ENCODE results near the gene SPEF1.

The SPEF1 gene

GRCh38 chr20:3732327-3733118 is 48.7 kb downstream of the SPEF1 start, which contains the start of gene HSPA12B:
HSPA12B (plus strand) TSS chr20:3732685; CDS start chr20:3738675, 5,990 bp downstream.
- DNase-seq (ENCODE audit: low read depth in 2 of 2, low spot score in 1 of 2): no peak

- no peak for DNase-seq (ENCODE audit: low read depth in 2 of 2, low spot score in 1 of 2)
Measured at GRCh38 chr20:3731944-3732326, 49.3 kb downstream of the SPEF1 start.

- DNase-seq (ENCODE audit: low read depth in 2 of 2, low spot score in 1 of 2): no peak
Measured at GRCh38 chr20:3730803-3731672, 50.2 kb downstream of the SPEF1 start.

- no peak for DNase-seq (ENCODE audit: low read depth in 2 of 2, low spot score in 1 of 2)
Measured at GRCh38 chr20:3729811-3730540, 51.3 kb downstream of the SPEF1 start.

- DNase-seq (ENCODE audit: low read depth in 2 of 2, low spot score in 1 of 2): no peak
Measured at GRCh38 chr20:3729378-3729777, 51.9 kb downstream of the SPEF1 start.

GRCh38 chr20:3728876-3729275 is 52.4 kb downstream of the SPEF1 start:
- no peak for DNase-seq (ENCODE audit: low read depth in 2 of 2, low spot score in 1 of 2)

- no peak for DNase-seq (ENCODE audit: low read depth in 2 of 2, low spot score in 1 of 2)
Measured at GRCh38 chr20:3728354-3728753, 52.9 kb downstream of the SPEF1 start.
